Uterus (tissue), 4 donors: ENCODE measurements around the gene CDK19. TPM values are rescaled to one million over a fixed set of nuclear protein-coding genes. Genes with fewer than 3 reads are reported as not detected.

Source experiments
- DNase-seq, 2 donors: peaks; one replicate each; pipeline ENCODE4 v3.0.0-alpha.2; 2019 to 2020
- H3K27ac ChIP-seq, 2 donors: fragments of 200-600 bp; sonication (generic); 1 replicate in 1 of 2; 2 replicates in 1 of 2; pipeline ENCODE4 v1.5.1; 2016 to 2018
- H3K27me3 ChIP-seq, 2 donors: fragments of 200-600 bp; sonication (generic); one replicate each; pipeline ENCODE4 v1.5.1; 2018 to 2019; ENCODE audit warnings: control low read depth in 1 of 2
- H3K36me3 ChIP-seq, 2 donors: fragments of 200-600 bp; sonication (generic); one replicate each; pipeline ENCODE4 v1.5.1; 2019; ENCODE audit warnings: control low read depth in 1 of 2
- H3K4me1 ChIP-seq, 2 donors: fragments of 200-600 bp; sonication (generic); one replicate each; pipeline ENCODE4 v1.5.1; 2018 to 2019; ENCODE audit warnings: control low read depth in 1 of 2
- H3K4me3 ChIP-seq, 2 donors: fragments of 200-600 bp; sonication (generic); 1 replicate in 1 of 2; 2 replicates in 1 of 2; pipeline ENCODE4 v1.5.1; 2018 to 2019; ENCODE audit warnings: mild to moderate bottlenecking in 1 of 2
- H3K9me3 ChIP-seq, 2 donors: fragments of 200-600 bp; sonication (generic); one replicate each; pipeline ENCODE4 v1.5.1; 2019; ENCODE audit warnings: control low read depth in 1 of 2
- POLR2A ChIP-seq, 2 donors: fragments of 450-650 bp; IDR thresholded peaks; one replicate each; pipeline ENCODE4 v1.6.1; 2016; ENCODE audit warnings: antibody characterized with exemption in 2 of 2, mild to moderate bottlenecking in 1 of 2, moderate library complexity in 1 of 2
- intact Hi-C: fragments of 100-400 bp; cut with DNase I; formaldehyde crosslinking; loops from one replicate; pipeline ENCODE4 v1.15.1; 2023; ENCODE audit warnings: low total_unique reads
- total RNA-seq, 4 donors: library from RNA; depleted of rRNA in 3 of 4; stranded (reverse); fragments of >200 nt in 3 of 4; gene quantifications; one replicate each; pipeline versions ENCODE4 v1.1.0 to v1.2.4, GENCODE V29; 2014 to 2023
- TF ChIP-seq, protein P1 (sequence below), 4 experiments: fragments of 200-600 bp in 2 of 4; fragments of 450-650 bp in 2 of 4; sonication (generic) in 2 of 4; IDR thresholded peaks; one replicate each; pipeline ENCODE4 v1.5.1; 2016 to 2019; ENCODE audit warnings: antibody characterized with exemption in 4 of 4, mild to moderate bottlenecking in 2 of 4, moderate library complexity in 1 of 4
- donor health status: DM: yes; HTN: yes; CAD: no.

CDK19 gene
- total RNA-seq, 4 donors from 2014 or later, result 1.0 to 34.3 (median 12.9) TPM

DNA sequence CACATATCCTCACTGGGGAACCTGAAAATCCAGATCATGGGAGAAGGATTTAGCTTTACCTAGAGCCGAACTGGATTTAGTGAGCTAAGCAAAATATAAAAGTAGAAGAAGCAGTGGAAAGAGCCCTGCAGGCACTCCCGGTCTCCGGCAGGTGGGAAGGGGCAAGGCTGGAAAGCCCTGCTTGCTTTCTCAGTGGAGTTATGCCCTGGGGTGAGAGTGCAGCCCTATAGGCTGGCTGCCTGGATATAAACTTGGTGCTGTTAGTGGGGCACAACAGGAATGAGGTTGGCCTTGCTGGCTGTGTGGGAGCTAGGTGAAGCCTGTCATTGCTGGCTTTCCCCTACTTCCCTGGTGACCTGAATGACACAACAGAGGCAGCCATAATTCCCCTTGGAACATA, 122.0 kb downstream of the CDK19 start:
- no peaks in the 10 kb centered on the region for H3K4me1 ChIP-seq
- intact Hi-C loops, result no loop called here
- H3K9me3 ChIP-seq, result no peaks in the 10 kb centered on the region
- no peak overlapping the region for H3K27ac ChIP-seq
- no peak for TF ChIP-seq POLR2A (IDR thresholded peaks at IDR 0.05)
- TF ChIP-seq, protein P1, sequence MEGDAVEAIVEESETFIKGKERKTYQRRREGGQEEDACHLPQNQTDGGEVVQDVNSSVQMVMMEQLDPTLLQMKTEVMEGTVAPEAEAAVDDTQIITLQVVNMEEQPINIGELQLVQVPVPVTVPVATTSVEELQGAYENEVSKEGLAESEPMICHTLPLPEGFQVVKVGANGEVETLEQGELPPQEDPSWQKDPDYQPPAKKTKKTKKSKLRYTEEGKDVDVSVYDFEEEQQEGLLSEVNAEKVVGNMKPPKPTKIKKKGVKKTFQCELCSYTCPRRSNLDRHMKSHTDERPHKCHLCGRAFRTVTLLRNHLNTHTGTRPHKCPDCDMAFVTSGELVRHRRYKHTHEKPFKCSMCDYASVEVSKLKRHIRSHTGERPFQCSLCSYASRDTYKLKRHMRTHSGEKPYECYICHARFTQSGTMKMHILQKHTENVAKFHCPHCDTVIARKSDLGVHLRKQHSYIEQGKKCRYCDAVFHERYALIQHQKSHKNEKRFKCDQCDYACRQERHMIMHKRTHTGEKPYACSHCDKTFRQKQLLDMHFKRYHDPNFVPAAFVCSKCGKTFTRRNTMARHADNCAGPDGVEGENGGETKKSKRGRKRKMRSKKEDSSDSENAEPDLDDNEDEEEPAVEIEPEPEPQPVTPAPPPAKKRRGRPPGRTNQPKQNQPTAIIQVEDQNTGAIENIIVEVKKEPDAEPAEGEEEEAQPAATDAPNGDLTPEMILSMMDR (IDR thresholded peaks at IDR 0.05), result no peak
- DNase-seq, result no peak
- H3K4me3 ChIP-seq, result no peak overlapping the region
- H3K36me3 ChIP-seq, result no peaks in the 10 kb centered on the region
- no peaks in the 10 kb centered on the region for H3K27me3 ChIP-seq

DNA sequence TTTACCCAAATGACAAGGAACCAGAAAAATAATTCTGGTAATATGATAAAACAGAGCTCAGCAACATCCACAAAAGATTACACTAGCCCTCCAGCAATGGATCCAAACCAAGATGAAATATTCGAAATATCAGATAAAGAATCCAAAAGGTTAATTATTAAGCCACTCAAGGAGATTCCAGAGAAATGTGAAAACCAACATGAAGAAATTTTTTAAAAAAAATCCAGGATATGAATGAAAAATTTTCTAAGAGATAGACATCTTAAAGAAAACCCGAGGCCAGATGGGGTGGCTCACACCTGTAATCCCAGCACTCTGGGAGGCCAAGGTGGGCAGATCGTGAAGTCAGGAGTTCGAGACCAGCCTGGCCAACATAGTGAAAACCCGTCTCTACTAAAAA, 124.4 kb downstream of the CDK19 start:
- no peaks in the 10 kb centered on the region for H3K4me1 ChIP-seq
- intact Hi-C loops, result no loop called here
- H3K4me3 ChIP-seq, result no peak overlapping the region
- no peaks in the 10 kb centered on the region for H3K9me3 ChIP-seq
- DNase-seq, result no peak
- no peak overlapping the region for H3K27ac ChIP-seq
- no peaks in the 10 kb centered on the region for H3K27me3 ChIP-seq
- H3K36me3 ChIP-seq, result no peaks in the 10 kb centered on the region
- TF ChIP-seq POLR2A (IDR thresholded peaks at IDR 0.05), result no peak
- TF ChIP-seq, protein P1 (IDR thresholded peaks at IDR 0.05), result no peak

DNA sequence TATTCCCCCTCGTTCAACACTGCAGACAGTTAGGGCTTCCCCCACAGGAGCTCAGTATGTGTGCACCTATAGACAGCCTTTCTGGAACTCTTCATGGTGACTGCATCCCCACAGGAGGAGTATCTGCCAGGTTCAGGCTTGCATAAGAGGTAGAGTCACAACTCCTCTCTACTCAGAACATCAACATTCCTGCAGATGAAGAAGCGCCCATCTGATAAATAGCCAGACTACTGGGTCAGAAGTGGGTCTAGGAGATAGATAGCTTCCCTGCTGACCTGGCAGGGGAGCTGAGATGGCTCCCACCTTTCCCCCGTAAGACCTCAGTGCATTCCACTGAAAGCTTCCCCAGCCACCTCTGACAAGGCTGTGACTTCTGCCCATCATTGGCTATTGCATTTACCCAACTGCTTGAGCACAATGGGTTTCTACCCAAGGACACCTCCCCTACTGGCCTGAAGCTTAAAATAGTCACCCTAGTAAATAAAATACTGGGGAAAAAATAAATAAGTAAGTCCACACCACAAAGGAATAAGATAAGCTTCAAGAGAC, 125.1 kb downstream of the CDK19 start:
- TF ChIP-seq, protein P1 (IDR thresholded peaks at IDR 0.05), result no peak
- no peak for TF ChIP-seq POLR2A (IDR thresholded peaks at IDR 0.05)
- no peak for DNase-seq
- intact Hi-C loops, result no loop called here
- no peaks in the 10 kb centered on the region for H3K36me3 ChIP-seq
- no peaks in the 10 kb centered on the region for H3K4me1 ChIP-seq
- no peak overlapping the region for H3K27ac ChIP-seq
- no peaks in the 10 kb centered on the region for H3K27me3 ChIP-seq
- no peak overlapping the region for H3K4me3 ChIP-seq
- H3K9me3 ChIP-seq, result no peaks in the 10 kb centered on the region

GRCh38 chr6:110689275-110689935, 125.9 kb downstream of the CDK19 start:
- H3K4me1 ChIP-seq, result no peaks in the 10 kb centered on the region
- intact Hi-C loops, result no loop called here
- no peaks in the 10 kb centered on the region for H3K9me3 ChIP-seq
- H3K36me3 ChIP-seq, result no peaks in the 10 kb centered on the region
- no peak for DNase-seq
- H3K27ac ChIP-seq, result no peak overlapping the region
- H3K4me3 ChIP-seq, result no peak overlapping the region
- TF ChIP-seq POLR2A (IDR thresholded peaks at IDR 0.05), result no peak
- TF ChIP-seq, protein P1 (IDR thresholded peaks at IDR 0.05), result no peak
- no peaks in the 10 kb centered on the region for H3K27me3 ChIP-seq

DNA sequence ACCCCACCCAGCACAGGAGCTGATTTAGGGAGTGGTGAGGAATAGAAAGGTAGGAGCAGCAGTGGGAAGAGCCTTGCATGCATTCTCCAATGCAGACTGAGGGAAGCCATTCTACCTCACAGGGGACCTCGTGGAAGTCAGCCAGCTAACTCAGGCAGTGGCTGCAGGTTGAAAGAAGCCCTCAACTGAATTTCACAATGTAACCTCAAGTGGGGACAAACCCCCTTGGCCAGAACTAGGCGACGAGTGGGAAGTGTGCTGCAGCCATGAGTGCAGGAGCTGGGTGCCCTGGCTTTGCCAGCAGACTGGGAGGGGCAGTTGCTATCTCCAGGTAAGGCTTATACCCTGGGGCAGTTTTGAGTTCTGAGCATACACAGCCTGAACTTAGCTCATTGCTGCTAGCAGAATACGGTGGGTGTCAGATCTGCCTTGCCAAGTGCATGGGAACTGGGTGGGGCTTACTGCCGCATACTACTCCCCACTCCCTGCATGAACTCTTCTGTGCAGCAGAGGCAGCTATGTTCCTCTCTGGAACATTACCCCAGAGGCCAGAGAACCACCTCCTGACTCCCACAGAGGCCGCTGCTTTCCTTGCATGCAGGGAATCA, 126.5 kb downstream of the CDK19 start:
- intact Hi-C loops, result no loop called here

More for the DNA sequence above, 126.5 kb downstream of the CDK19 start:
- Histone ChIP-seq H3K4me1 (no peaks in the 10 kb centered on the region), H3K27ac (no peak overlapping the region), H3K36me3 (no peaks in the 10 kb centered on the region), H3K4me3 (no peak overlapping the region), H3K27me3 (no peaks in the 10 kb centered on the region), H3K9me3 (no peaks in the 10 kb centered on the region)
- no peak for DNase-seq
- no peak for TF ChIP-seq POLR2A (IDR thresholded peaks at IDR 0.05)
- TF ChIP-seq, protein P1 (IDR thresholded peaks at IDR 0.05), result no peak
